ENCODE results near the gene RGS3.

RGS3 gene

DNA sequence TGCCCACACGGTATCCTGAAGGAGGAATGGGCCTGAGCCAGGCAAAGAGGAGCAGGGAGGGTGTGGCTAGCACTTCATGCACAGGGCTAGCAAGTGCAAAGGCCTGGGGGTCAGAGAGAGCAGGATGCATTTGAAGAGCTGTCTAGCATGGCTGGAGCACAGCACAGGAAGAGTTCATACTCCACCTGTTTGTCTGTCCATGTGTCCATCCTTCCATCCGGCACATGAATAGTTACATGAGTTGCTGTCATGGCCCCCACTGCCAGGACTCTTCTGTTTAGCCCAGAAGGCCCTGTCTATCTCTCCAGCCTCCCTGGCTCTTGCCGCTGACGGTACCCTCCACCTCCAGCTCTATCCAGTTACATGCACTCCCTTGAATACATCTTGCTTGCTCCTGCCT, 17.1 kb downstream of the RGS3 start:
- Mint-ChIP-seq H3K4me1 (no peaks in the 10 kb centered on the region), H3K9me3 (no peaks in the 10 kb centered on the region), H3K27ac (peak overlapping the region; percentile 32), H3K4me3 (no peak overlapping the region), H3K27me3 (ENCODE audit: low read depth, poor library complexity) (peaks cover 21% of the 10 kb centered on the region), H3K36me3 (ENCODE audit: low read depth) (no peaks in the 10 kb centered on the region)
- TF ChIP-seq, protein P1, sequence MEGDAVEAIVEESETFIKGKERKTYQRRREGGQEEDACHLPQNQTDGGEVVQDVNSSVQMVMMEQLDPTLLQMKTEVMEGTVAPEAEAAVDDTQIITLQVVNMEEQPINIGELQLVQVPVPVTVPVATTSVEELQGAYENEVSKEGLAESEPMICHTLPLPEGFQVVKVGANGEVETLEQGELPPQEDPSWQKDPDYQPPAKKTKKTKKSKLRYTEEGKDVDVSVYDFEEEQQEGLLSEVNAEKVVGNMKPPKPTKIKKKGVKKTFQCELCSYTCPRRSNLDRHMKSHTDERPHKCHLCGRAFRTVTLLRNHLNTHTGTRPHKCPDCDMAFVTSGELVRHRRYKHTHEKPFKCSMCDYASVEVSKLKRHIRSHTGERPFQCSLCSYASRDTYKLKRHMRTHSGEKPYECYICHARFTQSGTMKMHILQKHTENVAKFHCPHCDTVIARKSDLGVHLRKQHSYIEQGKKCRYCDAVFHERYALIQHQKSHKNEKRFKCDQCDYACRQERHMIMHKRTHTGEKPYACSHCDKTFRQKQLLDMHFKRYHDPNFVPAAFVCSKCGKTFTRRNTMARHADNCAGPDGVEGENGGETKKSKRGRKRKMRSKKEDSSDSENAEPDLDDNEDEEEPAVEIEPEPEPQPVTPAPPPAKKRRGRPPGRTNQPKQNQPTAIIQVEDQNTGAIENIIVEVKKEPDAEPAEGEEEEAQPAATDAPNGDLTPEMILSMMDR (IDR thresholded peaks at IDR 0.05) = no peak
- DNase-seq = no peak

DNA sequence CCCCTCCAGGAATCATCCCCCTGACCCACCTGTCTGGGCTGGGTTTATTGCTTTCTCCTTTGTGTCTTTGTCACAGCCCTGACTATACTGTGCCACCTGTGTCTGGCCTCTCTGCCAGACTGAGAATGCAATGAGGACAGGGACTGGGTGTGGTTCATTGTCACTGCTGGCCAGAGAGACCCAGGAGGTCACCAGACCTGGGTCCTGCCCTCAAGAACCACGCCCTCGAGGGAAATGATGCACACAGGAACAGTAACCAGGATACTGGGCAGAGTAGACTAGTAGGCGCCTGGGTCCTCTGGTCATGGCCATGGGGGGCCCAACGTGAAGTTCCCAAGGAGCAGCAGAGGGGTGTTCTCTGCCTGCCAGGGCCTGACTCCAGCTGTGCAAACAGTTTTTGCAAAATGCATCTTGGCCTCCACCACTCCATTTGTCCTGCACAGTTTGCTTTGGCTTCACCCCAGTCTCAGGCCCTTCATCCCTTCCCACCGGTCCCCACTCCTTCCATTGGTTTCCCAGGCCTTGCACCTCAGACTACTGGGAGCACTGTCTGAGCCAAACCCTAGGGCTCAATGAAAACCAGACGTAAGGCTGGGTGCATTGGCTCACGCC, 17.8 kb downstream of the RGS3 start:
- H3K4me3 Mint-ChIP-seq = no peak overlapping the region
- H3K27me3 Mint-ChIP-seq (ENCODE audit: low read depth, poor library complexity) = peaks cover 21% of the 10 kb centered on the region
- TF ChIP-seq, protein P1 (IDR thresholded peaks at IDR 0.05) = no peak
- no peaks in the 10 kb centered on the region for H3K4me1 Mint-ChIP-seq
- peaks cover 5% of the 10 kb centered on the region for H3K36me3 Mint-ChIP-seq (ENCODE audit: low read depth)
- no peak overlapping the region for H3K27ac Mint-ChIP-seq
- no peaks in the 10 kb centered on the region for H3K9me3 Mint-ChIP-seq
- DNase-seq = no peak

DNA sequence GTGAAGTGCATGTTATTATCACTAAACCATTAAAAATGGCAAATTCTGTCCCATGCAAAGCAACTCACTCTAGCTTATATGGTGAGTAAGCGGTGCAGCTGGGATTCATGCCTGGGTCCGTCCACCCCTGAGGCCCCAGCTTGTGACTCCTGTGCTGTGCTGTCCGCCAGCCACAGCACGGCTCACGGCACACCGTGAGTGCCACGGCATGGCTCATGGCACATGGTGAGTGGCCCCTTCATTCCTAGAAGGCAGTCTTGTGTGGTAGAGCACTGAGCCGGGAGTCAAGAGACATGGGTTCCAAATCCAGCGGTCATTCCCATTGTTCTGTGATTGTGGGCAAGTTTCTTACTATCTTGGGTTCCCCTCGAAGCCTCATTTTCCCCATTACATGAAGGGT, 18.8 kb downstream of the RGS3 start:
- DNase-seq = no peak
- TF ChIP-seq, protein P1 (IDR thresholded peaks at IDR 0.05) = no peak
- H3K4me3 Mint-ChIP-seq = no peak overlapping the region
- no peaks in the 10 kb centered on the region for H3K9me3 Mint-ChIP-seq
- H3K27me3 Mint-ChIP-seq (ENCODE audit: low read depth, poor library complexity) = peaks cover 16% of the 10 kb centered on the region
- peaks cover 5% of the 10 kb centered on the region for H3K36me3 Mint-ChIP-seq (ENCODE audit: low read depth)
- H3K27ac Mint-ChIP-seq = no peak overlapping the region
- H3K4me1 Mint-ChIP-seq = no peaks in the 10 kb centered on the region

DNA sequence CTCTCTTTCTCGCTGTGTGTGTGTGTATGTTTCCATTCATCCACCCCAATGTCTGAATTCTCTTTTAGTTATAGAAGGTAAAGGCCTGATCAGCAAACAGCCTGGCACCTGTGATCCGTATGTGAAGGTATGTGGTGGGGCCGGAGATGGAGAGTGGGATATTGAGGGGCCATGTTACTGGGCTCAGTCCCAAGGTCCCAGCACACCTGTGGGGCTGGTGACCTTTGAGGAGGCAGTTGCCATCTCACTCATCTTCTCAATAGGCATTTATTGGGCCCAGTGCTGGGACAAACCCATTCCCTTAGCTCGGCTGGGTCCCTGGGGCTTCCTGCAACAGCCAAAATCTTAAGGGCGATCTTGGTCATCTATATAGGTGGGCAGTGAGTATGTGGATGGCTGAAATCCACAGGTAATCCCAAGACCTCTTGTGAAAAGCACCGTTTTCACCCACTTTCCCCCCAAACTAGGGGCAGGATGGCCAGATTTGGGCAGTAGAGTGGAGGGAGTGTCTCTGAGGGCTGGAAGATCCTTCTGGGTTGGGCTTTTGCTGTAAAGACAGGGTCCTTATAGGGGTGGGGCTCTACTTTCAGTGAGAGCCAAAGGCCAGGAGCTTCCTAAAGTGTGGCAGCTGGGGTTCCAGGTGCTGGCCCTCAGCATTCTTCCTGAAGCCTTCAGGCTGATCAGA, 19.6 kb downstream of the RGS3 start:
- Mint-ChIP-seq H3K9me3 (no peaks in the 10 kb centered on the region), H3K36me3 (ENCODE audit: low read depth) (peaks cover 5% of the 10 kb centered on the region), H3K27me3 (ENCODE audit: low read depth, poor library complexity) (peaks cover 13% of the 10 kb centered on the region), H3K4me3 (no peak overlapping the region), H3K27ac (no peak overlapping the region), H3K4me1 (no peaks in the 10 kb centered on the region)
- no peak for DNase-seq
- TF ChIP-seq, protein P1 (IDR thresholded peaks at IDR 0.05) = no peak

DNA sequence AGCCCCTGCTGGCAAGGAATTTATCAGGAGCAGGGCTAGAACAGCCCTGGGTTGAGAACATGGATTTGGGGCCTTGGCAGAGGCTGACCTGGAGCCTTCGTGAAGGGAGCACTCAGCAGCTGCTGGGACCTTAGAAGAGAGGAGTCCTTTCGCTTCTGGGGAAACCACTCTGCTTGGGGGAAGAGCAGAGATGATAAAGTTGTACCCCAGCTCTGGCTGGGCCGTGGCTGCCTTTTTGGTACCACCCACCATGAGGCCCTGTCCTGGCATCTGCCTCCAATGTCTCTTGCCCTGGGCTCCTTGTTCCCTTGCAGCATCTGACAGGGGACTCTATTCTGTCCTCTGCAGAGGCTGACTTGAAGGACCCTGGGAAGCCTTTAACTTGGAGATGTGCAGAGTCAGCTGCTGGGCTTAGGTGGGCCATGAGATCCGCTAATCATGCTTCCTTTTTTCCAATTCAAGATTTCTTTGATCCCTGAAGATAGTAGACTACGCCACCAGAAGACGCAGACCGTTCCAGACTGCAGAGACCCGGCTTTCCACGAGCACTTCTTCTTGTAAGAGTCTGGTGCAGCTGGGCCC, 20.2 kb downstream of the RGS3 start:
- Mint-ChIP-seq H3K4me3 (no peak overlapping the region), H3K27me3 (ENCODE audit: low read depth, poor library complexity) (peaks cover 7% of the 10 kb centered on the region), H3K4me1 (no peaks in the 10 kb centered on the region), H3K27ac (no peak overlapping the region), H3K36me3 (ENCODE audit: low read depth) (peaks cover 5% of the 10 kb centered on the region), H3K9me3 (no peaks in the 10 kb centered on the region)
- TF ChIP-seq, protein P1 (IDR thresholded peaks at IDR 0.05) = no peak
- no peak for DNase-seq
